Neural progenitor cell (in vitro differentiated cells): ENCODE results near the gene AEBP1. TPM values are rescaled to one million over a fixed set of nuclear protein-coding genes. Genes with fewer than 3 reads are reported as not detected.

Experiments used
- DNase-seq: peaks from one replicate; pipeline ENCODE4 v3.0.0-alpha.2; 2016; ENCODE audit warnings: low spot score
- H2AFZ ChIP-seq: fragments of 200-600 bp; sonication (generic); replicated peaks from 2 replicates; pipeline ENCODE4 v1.6.1; 2016; ENCODE audit warnings: antibody characterized with exemption
- H3F3A ChIP-seq: fragments of 200-600 bp; sonication (generic); 2 replicates; pipeline ENCODE4 v1.6.1; 2016; ENCODE audit warnings: antibody characterized with exemption, low read depth
- H3K27ac ChIP-seq: fragments of 200-600 bp; sonication (generic); 2 replicates; pipeline ENCODE4 v1.5.1; 2016; ENCODE audit warnings: mild to moderate bottlenecking
- H3K27me3 ChIP-seq: fragments of 200-600 bp; sonication (generic); 2 replicates; pipeline ENCODE4 v1.6.1; 2016; ENCODE audit warnings: mild to moderate bottlenecking, moderate library complexity
- H3K36me3 ChIP-seq: fragments of 200-600 bp; sonication (generic); 2 replicates; pipeline ENCODE4 v1.5.1; 2016
- H3K4me1 ChIP-seq: fragments of 200-600 bp; sonication (generic); 2 replicates; pipeline ENCODE4 v1.6.1; 2016; ENCODE audit warnings: mixed run types
- H3K4me2 ChIP-seq: fragments of 200-600 bp; sonication (generic); 2 replicates; pipeline ENCODE4 v1.6.1; 2016
- H3K4me3 ChIP-seq: fragments of 200-600 bp; sonication (generic); 2 replicates; pipeline ENCODE4 v1.5.1; 2016
- H3K79me2 ChIP-seq: fragments of 200-600 bp; sonication (generic); 2 replicates; pipeline ENCODE4 v1.6.1; 2016; ENCODE audit warnings: low read depth
- H3K9ac ChIP-seq: fragments of 200-600 bp; sonication (generic); 2 replicates; pipeline ENCODE4 v1.6.1; 2016
- H3K9me3 ChIP-seq: fragments of 200-600 bp; sonication (generic); 2 replicates; pipeline ENCODE4 v1.5.1; 2016; ENCODE audit warnings: low read depth
- H4K20me1 ChIP-seq: fragments of 200-600 bp; sonication (generic); 2 replicates; pipeline ENCODE4 v1.6.1; 2016; ENCODE audit warnings: low read depth
- H3K27ac Mint-ChIP-seq: 3 replicates; pipeline ENCODE4 v1.8.0; 2021; ENCODE audit warnings: mixed read lengths
- H3K27me3 Mint-ChIP-seq: 2 replicates; pipeline ENCODE4 v1.8.0; 2022; ENCODE audit warnings: low read depth, mild to moderate bottlenecking, inconsistent platforms, moderate library complexity, mixed read lengths; ENCODE audit not compliant: insufficient read depth
- H3K36me3 Mint-ChIP-seq: 3 replicates; pipeline ENCODE4 v1.8.0; 2021; ENCODE audit warnings: mixed read lengths
- H3K4me1 Mint-ChIP-seq: 3 replicates; pipeline ENCODE4 v1.8.0; 2021; ENCODE audit warnings: mixed read lengths
- H3K4me3 Mint-ChIP-seq: 3 replicates; pipeline ENCODE4 v1.8.0; 2021; ENCODE audit warnings: mild to moderate bottlenecking, moderate library complexity, mixed read lengths
- H3K9me3 Mint-ChIP-seq: 3 replicates; pipeline ENCODE4 v1.8.0; 2020; ENCODE audit warnings: mixed read lengths
- CTCF ChIP-seq: fragments of 200-600 bp; sonication (generic); IDR thresholded peaks from 2 replicates; pipeline ENCODE4 v1.5.1; 2017; ENCODE audit warnings: antibody characterized with exemption, mild to moderate bottlenecking
- EZH2 ChIP-seq: fragments of 200-600 bp; sonication (generic); IDR thresholded peaks from 2 replicates; pipeline ENCODE4 v1.6.1; 2017; ENCODE audit warnings: antibody characterized with exemption, mild to moderate bottlenecking, moderate library complexity
- EZH2phosphoT487 ChIP-seq: fragments of 200-600 bp; sonication (generic); IDR thresholded peaks from 2 replicates; pipeline ENCODE4 v1.6.1; 2017; ENCODE audit warnings: antibody characterized with exemption
- total RNA-seq: library from RNA; depleted of rRNA; stranded (reverse); fragments of >200 nt; gene quantifications from 2 replicates; pipeline ENCODE4 v1.2.3, GENCODE V29; 2015; ENCODE audit warnings: low replicate concordance

AEBP1 gene
- total RNA-seq, 1 donor from 2014 or later: 4.5 TPM

- H3K27me3 ChIP-seq: no peaks in the 10 kb centered on the region
- no peaks in the 10 kb centered on the region for H3K36me3 ChIP-seq
- no peak overlapping the region for H3K4me3 Mint-ChIP-seq
- H3K36me3 Mint-ChIP-seq: peaks cover 26% of the 10 kb centered on the region
- H3F3A ChIP-seq: peaks cover 12% of the 10 kb centered on the region
- H3K27me3 Mint-ChIP-seq: peaks cover 6% of the 10 kb centered on the region
- H3K9me3 ChIP-seq: no peaks in the 10 kb centered on the region
- peaks cover 9% of the 10 kb centered on the region for H3K4me1 Mint-ChIP-seq
- no peak overlapping the region for H3K9ac ChIP-seq
- peaks cover 19% of the 10 kb centered on the region for H3K4me1 ChIP-seq
- H3K27ac Mint-ChIP-seq: no peak overlapping the region
- H2AFZ ChIP-seq: no peak overlapping the region
- H3K4me3 ChIP-seq: no peak overlapping the region
- H3K4me2 ChIP-seq: no peak overlapping the region
- no peak overlapping the region for H3K27ac ChIP-seq
- TF ChIP-seq CTCF (no peak), EZH2 (no peak), EZH2phosphoT487 (no peak)
- no peak for DNase-seq
- H3K79me2 ChIP-seq: no peaks in the 10 kb centered on the region
- H3K9me3 Mint-ChIP-seq: no peaks in the 10 kb centered on the region
- peaks cover 15% of the 10 kb centered on the region for H4K20me1 ChIP-seq
Observed at GRCh38 chr7:44060091-44060947, 43.8 kb upstream of the AEBP1 start.

- peaks cover 11% of the 10 kb centered on the region for H3K27me3 Mint-ChIP-seq
- no peaks in the 10 kb centered on the region for H3K27me3 ChIP-seq
- no peak overlapping the region for H2AFZ ChIP-seq
- peaks cover 19% of the 10 kb centered on the region for H3K36me3 Mint-ChIP-seq
- no peaks in the 10 kb centered on the region for H3K9me3 Mint-ChIP-seq
- no peak overlapping the region for H3K9ac ChIP-seq
- no peaks in the 10 kb centered on the region for H3K9me3 ChIP-seq
- H3K4me1 Mint-ChIP-seq: peaks cover 17% of the 10 kb centered on the region
- H3K27ac ChIP-seq: no peak overlapping the region
- H3K27ac Mint-ChIP-seq: no peak overlapping the region
- H3K4me3 ChIP-seq: no peak overlapping the region
- DNase-seq: no peak
- H3F3A ChIP-seq: peaks cover 19% of the 10 kb centered on the region
- peaks cover 27% of the 10 kb centered on the region for H3K4me1 ChIP-seq
- H3K4me2 ChIP-seq: no peak overlapping the region
- H3K36me3 ChIP-seq: no peaks in the 10 kb centered on the region
- no peak overlapping the region for H3K4me3 Mint-ChIP-seq
- no peak for TF ChIP-seq CTCF
- no peak for TF ChIP-seq EZH2
- TF ChIP-seq EZH2phosphoT487: no peak
- no peaks in the 10 kb centered on the region for H3K79me2 ChIP-seq
- peaks cover 15% of the 10 kb centered on the region for H4K20me1 ChIP-seq
Observed at GRCh38 chr7:44060948-44061644, 43.0 kb upstream of the AEBP1 start.

- Mint-ChIP-seq H3K9me3 (no peaks in the 10 kb centered on the region), H3K4me3 (no peak overlapping the region), H3K27me3 (peaks cover 12% of the 10 kb centered on the region), H3K36me3 (peaks cover 15% of the 10 kb centered on the region), H3K27ac (no peak overlapping the region), H3K4me1 (peaks cover 19% of the 10 kb centered on the region)
- H3K4me3 ChIP-seq: no peak overlapping the region
- TF ChIP-seq CTCF: no peak
- TF ChIP-seq EZH2phosphoT487: no peak
- no peak for TF ChIP-seq EZH2
- no peaks in the 10 kb centered on the region for H3K79me2 ChIP-seq
- no peak overlapping the region for H3K27ac ChIP-seq
- H3K9ac ChIP-seq: no peak overlapping the region
- no peak for DNase-seq
- H3K4me1 ChIP-seq: peaks cover 31% of the 10 kb centered on the region
- H4K20me1 ChIP-seq: peaks cover 15% of the 10 kb centered on the region
- H3K4me2 ChIP-seq: no peak overlapping the region
- no peak overlapping the region for H2AFZ ChIP-seq
- H3K36me3 ChIP-seq: no peaks in the 10 kb centered on the region
- H3K9me3 ChIP-seq: no peaks in the 10 kb centered on the region
- H3K27me3 ChIP-seq: no peaks in the 10 kb centered on the region
- H3F3A ChIP-seq: peaks cover 23% of the 10 kb centered on the region
Observed at GRCh38 chr7:44061645-44062179, 42.4 kb upstream of the AEBP1 start.
